IMR-90 (cell line): ENCODE data around the gene NUDT8. TPM values are rescaled to one million over a fixed set of nuclear protein-coding genes. Genes with fewer than 3 reads are reported as not detected.

Experiments used
- ATAC-seq: fragments of 200-7000 bp; cut with Tn5 transposase; 2 replicates; pipeline ENCODE4 v1.9.1; 2020; ENCODE audit warnings: low read depth, mild to moderate bottlenecking, moderate library complexity
- BruUV-seq: library from RNA; stranded (reverse); fragments of 400-500 nt; replicated peaks from 2 replicates; lab custom pipeline; 2021; lab: Mats Ljungman, UMichigan
- CTCF ChIA-PET: fragments of 300-600 bp; formaldehyde crosslinking; extraction: SDS; loops from one replicate; lab custom pipeline; 2021; ENCODE audit warnings: antibody characterized with exemption; lab: Yijun Ruan, JAX
- POLR2A ChIA-PET: fragments of 300-600 bp; sonication (Branson Sonifier 250); formaldehyde crosslinking; loops from one replicate; lab custom pipeline; 2022; ENCODE audit warnings: antibody characterized with exemption; ENCODE audit not compliant: unreplicated experiment; lab: Charles Lee
- DNase-seq: peaks from one replicate; pipeline ENCODE4 v3.0.0; 2013
- H2AFZ ChIP-seq: replicated peaks from 2 replicates; pipeline ENCODE3; 2013; ENCODE audit warnings: low read length, mild to moderate bottlenecking; ENCODE audit not compliant: poor library complexity
- H2AK5ac ChIP-seq: 2 replicates; pipeline ENCODE4 v1.6.1; 2013; ENCODE audit warnings: low read depth, low read length, inconsistent platforms
- H2AK9ac ChIP-seq: replicated peaks from 2 replicates; pipeline ENCODE3; 2013; ENCODE audit warnings: mild to moderate bottlenecking, low read depth, low read length, moderate library complexity; ENCODE audit not compliant: poor library complexity
- H2BK120ac ChIP-seq: 2 replicates; pipeline ENCODE4 v1.6.1; 2013; ENCODE audit warnings: low read depth, low read length, inconsistent platforms
- H2BK15ac ChIP-seq: 3 replicates; pipeline ENCODE4 v1.6.1; 2013; ENCODE audit warnings: low read depth, low read length, inconsistent platforms
- H2BK20ac ChIP-seq: 2 replicates; pipeline ENCODE4 v1.6.1; 2013; ENCODE audit warnings: low read depth, mild to moderate bottlenecking, inconsistent platforms, low read length, moderate library complexity
- H2BK5ac ChIP-seq: 2 replicates; pipeline ENCODE4 v1.6.1; 2013; ENCODE audit warnings: mild to moderate bottlenecking, low read depth, low read length, inconsistent platforms; ENCODE audit not compliant: poor library complexity, severe bottlenecking
- H3K14ac ChIP-seq: replicated peaks from 2 replicates; pipeline ENCODE4 v1.6.1; 2013; ENCODE audit warnings: low read depth, low read length, inconsistent platforms
- H3K18ac ChIP-seq: 2 replicates; pipeline ENCODE4 v1.6.1; 2013; ENCODE audit warnings: low read depth, low read length, control low read depth
- H3K23ac ChIP-seq: 2 replicates; pipeline ENCODE4 v1.6.1; 2013; ENCODE audit warnings: low read depth, low read length, inconsistent platforms
- H3K27ac ChIP-seq: 2 replicates; pipeline ENCODE4 v1.5.1; 2013; ENCODE audit warnings: mild to moderate bottlenecking, control low read depth, low read length; ENCODE audit not compliant: insufficient read depth
- H3K27me3 ChIP-seq: 2 replicates; pipeline ENCODE4 v1.6.1; 2013; ENCODE audit warnings: low read length; ENCODE audit not compliant: control insufficient read depth, insufficient read depth
- H3K36me3 ChIP-seq: 2 replicates; pipeline ENCODE4 v1.6.1; 2013; ENCODE audit warnings: low read length, mixed read lengths; ENCODE audit not compliant: control insufficient read depth, insufficient read depth
- H3K4ac ChIP-seq: 2 replicates; pipeline ENCODE4 v1.6.1; 2013; ENCODE audit warnings: low read depth, low read length, inconsistent platforms
- H3K4me1 ChIP-seq: 2 replicates; pipeline ENCODE4 v1.6.1; 2013; ENCODE audit warnings: low read length, mixed read lengths; ENCODE audit not compliant: control insufficient read depth, insufficient read depth
- H3K4me2 ChIP-seq: 2 replicates; pipeline ENCODE4 v1.6.1; 2013; ENCODE audit warnings: low read depth, mild to moderate bottlenecking, control low read depth, low read length, moderate library complexity
- H3K4me3 ChIP-seq: 2 replicates; pipeline ENCODE4 v1.5.1; 2013; ENCODE audit warnings: low read depth, mild to moderate bottlenecking, control low read depth, low read length, moderate library complexity; ENCODE audit not compliant: insufficient read depth
- H3K56ac ChIP-seq: 2 replicates; pipeline ENCODE4 v1.6.1; 2013; ENCODE audit warnings: low read length, inconsistent platforms; ENCODE audit not compliant: insufficient read depth; ENCODE audit errors: extremely low read depth
- H3K79me1 ChIP-seq, 2 experiments: 2 replicates each; pipeline ENCODE4 v1.6.1; 2013; ENCODE audit warnings: low read length in 2 of 2, inconsistent platforms in 1 of 2, low read depth in 1 of 2
- H3K9ac ChIP-seq: 2 replicates; pipeline ENCODE4 v1.6.1; 2013; ENCODE audit warnings: low read depth, low read length, control low read depth
- H3K9me1 ChIP-seq: 2 replicates; pipeline ENCODE4 v1.6.1; 2013; ENCODE audit warnings: low read length, inconsistent platforms; ENCODE audit not compliant: insufficient read depth
- H3K9me3 ChIP-seq: 2 replicates; pipeline ENCODE4 v1.6.1; 2013; ENCODE audit warnings: low read length; ENCODE audit not compliant: control insufficient read depth, insufficient read depth
- H4K20me1 ChIP-seq: 2 replicates; pipeline ENCODE4 v1.6.1; 2013; ENCODE audit warnings: low read length, inconsistent platforms; ENCODE audit not compliant: insufficient read depth
- H4K5ac ChIP-seq: 2 replicates; pipeline ENCODE4 v1.6.1; 2013; ENCODE audit warnings: mild to moderate bottlenecking, low read depth, low read length, control low read depth
- H4K8ac ChIP-seq, 2 experiments: 2 replicates each; pipeline ENCODE4 v1.6.1; 2013; ENCODE audit warnings: low read depth in 2 of 2, low read length in 2 of 2, control low read depth in 1 of 2, inconsistent platforms in 1 of 2
- H4K91ac ChIP-seq: 2 replicates; pipeline ENCODE4 v1.6.1; 2013; ENCODE audit warnings: low read depth, low read length, inconsistent platforms; ENCODE audit not compliant: insufficient read depth
- BHLHE40 ChIP-seq: fragments of 150-350 bp; IDR thresholded peaks from 2 replicates; pipeline ENCODE4 v1.6.1; 2016; ENCODE audit warnings: mild to moderate bottlenecking, low read depth, low read length
- CEBPB ChIP-seq: IDR thresholded peaks from 2 replicates; pipeline ENCODE4 v1.6.1; 2012; ENCODE audit warnings: low read depth, low read length, improper control_type of control experiment
- CHD1 ChIP-seq: IDR thresholded peaks from 2 replicates; pipeline ENCODE4 v1.6.1; 2012; ENCODE audit warnings: low read depth, low read length, improper control_type of control experiment
- CTCF ChIP-seq: conservative IDR thresholded peaks from 2 replicates; pipeline ENCODE4 v1.5.1; 2012; ENCODE audit warnings: mild to moderate bottlenecking, low read depth, low read length, improper control_type of control experiment
- FOS ChIP-seq: fragments of 150-350 bp; IDR thresholded peaks from 2 replicates; pipeline ENCODE4 v1.6.1; 2016; ENCODE audit warnings: low read depth, low read length
- MAFK ChIP-seq: IDR thresholded peaks from 2 replicates; pipeline ENCODE4 v1.6.1; 2012; ENCODE audit warnings: low read depth, low read length, improper control_type of control experiment
- MAZ ChIP-seq: IDR thresholded peaks from 2 replicates; pipeline ENCODE4 v1.6.1; 2012; ENCODE audit warnings: low read depth, mild to moderate bottlenecking, low read length, improper control_type of control experiment, moderate library complexity, borderline replicate concordance
- NFE2L2 ChIP-seq: fragments of 150-350 bp; IDR thresholded peaks from 2 replicates; pipeline ENCODE4 v1.6.1; 2016; ENCODE audit warnings: low read depth, mild to moderate bottlenecking, low read length
- POLR2A ChIP-seq: IDR thresholded peaks from 2 replicates; pipeline ENCODE4 v1.6.1; 2012; ENCODE audit warnings: mild to moderate bottlenecking, low read depth, low read length
- RAD21 ChIP-seq: IDR thresholded peaks from 2 replicates; pipeline ENCODE4 v1.6.1; 2012; ENCODE audit warnings: low read length, improper control_type of control experiment
- RCOR1 ChIP-seq: IDR thresholded peaks from 2 replicates; pipeline ENCODE4 v1.6.1; 2012; ENCODE audit warnings: mild to moderate bottlenecking, low read length, improper control_type of control experiment; ENCODE audit not compliant: insufficient replicate concordance
- RFX5 ChIP-seq: IDR thresholded peaks from 2 replicates; pipeline ENCODE4 v1.8.0; 2012; ENCODE audit warnings: low read depth, mild to moderate bottlenecking, low read length, moderate library complexity
- USF2 ChIP-seq: fragments of 150-350 bp; IDR thresholded peaks from 2 replicates; pipeline ENCODE4 v1.6.1; 2017; ENCODE audit warnings: mild to moderate bottlenecking, antibody characterized with exemption, low read length, low read depth
- WGBS, 2 experiments: methylation state at CpG; one replicate each; pipeline versions ENCODE4 v1.1.5 to v1.1.7; 2013; ENCODE audit warnings: missing lambda C conversion rate in 2 of 2; ENCODE audit not compliant: insufficient read length in 1 of 2; ENCODE audit errors: extremely low coverage in 2 of 2; 5-methylcytosine and 5-hydroxymethylcytosine counted together
- dilution Hi-C: fragments of 300-500 bp; cut with HindIII; formaldehyde crosslinking; loops from one replicate; pipeline ENCODE4 v1.14.3; 2018; ENCODE audit warnings: low sequenced_read_pairs; ENCODE audit not compliant: unreplicated experiment
- in situ Hi-C: fragments of 300-500 bp; cut with MboI; formaldehyde crosslinking; loops from 3 replicates; pipeline ENCODE4 v1.14.3; 2019; ENCODE audit warnings: low sequenced_read_pairs, inconsistent platforms, mixed read lengths
- intact Hi-C: fragments of 100-400 bp; cut with micrococcal nuclease; formaldehyde crosslinking; loops from 2 replicates; pipeline ENCODE4 v1.10.0; 2022
- polyA plus RNA-seq, 3 experiments: library from polyadenylated mRNA; depleted of rRNA; stranded (reverse); fragments of >200 nt; gene quantifications; 2 replicates each; pipeline ENCODE4 v1.2.3, GENCODE V29; 2012; ENCODE audit warnings: low replicate concordance in 1 of 3
- total RNA-seq: library from RNA; depleted of rRNA; stranded (reverse); fragments of >200 nt; gene quantifications from 2 replicates; pipeline ENCODE4 v1.2.3, GENCODE V29; 2012

NUDT8 gene
- total and polyA plus RNA-seq, 2 of the 4 experiments (the other 2 are of a cell fraction), result 1.4 to 2.5 TPM

- no peak for TF ChIP-seq RAD21
Observed at GRCh38 chr11:67652965-67653845, 23.5 kb upstream of the NUDT8 start (continued).

GRCh38 chr11:67651976-67652781 lies 22.4 kb upstream of the NUDT8 start:
- dilution Hi-C loops, result no loop called here
- no peak overlapping the region for H3K18ac ChIP-seq
- H2BK5ac ChIP-seq, result no peak overlapping the region
- H3K4me2 ChIP-seq, result no peak overlapping the region
- no peak overlapping the region for H3K56ac ChIP-seq
- no peak overlapping the region for H3K23ac ChIP-seq
- no peak for TF ChIP-seq CHD1
- no peak for TF ChIP-seq CTCF
- no peak for TF ChIP-seq BHLHE40
- no peak for TF ChIP-seq RCOR1
- TF ChIP-seq MAFK, result no peak
- TF ChIP-seq CEBPB, result no peak
- TF ChIP-seq RFX5, result no peak
- no peak for TF ChIP-seq RAD21
- no peak for TF ChIP-seq NFE2L2
- no peak for TF ChIP-seq USF2
- no peak for TF ChIP-seq POLR2A
- no peak for TF ChIP-seq FOS
- no peak for TF ChIP-seq MAZ
- in situ Hi-C loops, result no loop called here
- H3K4me3 ChIP-seq, result no peak overlapping the region
- no peaks in the 10 kb centered on the region for H3K4me1 ChIP-seq
- no peak overlapping the region for H3K9ac ChIP-seq
- H3K79me1 ChIP-seq, result no peaks in the 10 kb centered on the region
- H4K91ac ChIP-seq, result no peak overlapping the region
- H3K9me1 ChIP-seq, result peaks cover 7% of the 10 kb centered on the region; the same call in 1 of the 2 replicates
- H4K5ac ChIP-seq, result no peak overlapping the region
- DNase-seq, result no peak
- no peak overlapping the region for H2AFZ ChIP-seq
- ATAC-seq, result no peak
- no peak overlapping the region for H2AK5ac ChIP-seq
- no peak overlapping the region for H3K4ac ChIP-seq
- H4K8ac ChIP-seq, result no peak overlapping the region
- H2BK15ac ChIP-seq, result no peak overlapping the region
- peaks cover 10% of the 10 kb centered on the region for H3K27me3 ChIP-seq
- WGBS, 2 experiments, result no CpG with 5 or more reads among the region's 13 CpGs
- ChIA-PET CTCF (interaction anchor here (0.8 kb wide), 1 partner anchor 13 kb away, joined by 3 read pairs; no protein-coding TSS in a partner anchor), POLR2A (no interaction called here)
- no peak overlapping the region for H2AK9ac ChIP-seq
- H3K36me3 ChIP-seq, result no peaks in the 10 kb centered on the region
- 0 out of 2 replicates have a peak, but pooled peaks cover 4% of the 10 kb centered on the region for H4K20me1 ChIP-seq
- BruUV-seq, result no TSS peak
- H3K14ac ChIP-seq, result no peak overlapping the region
- H2BK20ac ChIP-seq, result no peak overlapping the region
- no peak overlapping the region for H2BK120ac ChIP-seq
- no peak overlapping the region for H3K27ac ChIP-seq
- intact Hi-C loops, result no loop called here
- H3K9me3 ChIP-seq, result peaks cover 3% of the 10 kb centered on the region
